Skeletal muscle satellite cell (primary cell): Measurements from ENCODE around the gene RNLS.

Experiments used
- H3K27me3 ChIP-seq: 2 replicates; pipeline ENCODE4 v1.7.0; 2013; ENCODE audit warnings: low read length; ENCODE audit not compliant: control insufficient read depth, insufficient read depth
- H3K36me3 ChIP-seq: 2 replicates; pipeline ENCODE4 v1.7.0; 2013; ENCODE audit warnings: mild to moderate bottlenecking, control low read depth, low read length; ENCODE audit not compliant: insufficient read depth
- H3K4me1 ChIP-seq: 2 replicates; pipeline ENCODE4 v1.7.0; 2013; ENCODE audit warnings: low read length; ENCODE audit not compliant: control insufficient read depth, insufficient read depth
- H3K4me2 ChIP-seq: 2 replicates; pipeline ENCODE4 v1.7.0; 2013; ENCODE audit warnings: mild to moderate bottlenecking, low read length
- H3K4me3 ChIP-seq: 2 replicates; pipeline ENCODE4 v1.7.0; 2013; ENCODE audit warnings: low read length
- H3K9ac ChIP-seq: 2 replicates; pipeline ENCODE4 v1.7.0; 2013; ENCODE audit warnings: mild to moderate bottlenecking, low read depth, low read length, moderate library complexity
- H3K9me3 ChIP-seq: replicated peaks from 2 replicates; pipeline ENCODE4 v1.7.0; 2013; ENCODE audit warnings: mild to moderate bottlenecking, control low read depth, low read length

The RNLS gene

DNA sequence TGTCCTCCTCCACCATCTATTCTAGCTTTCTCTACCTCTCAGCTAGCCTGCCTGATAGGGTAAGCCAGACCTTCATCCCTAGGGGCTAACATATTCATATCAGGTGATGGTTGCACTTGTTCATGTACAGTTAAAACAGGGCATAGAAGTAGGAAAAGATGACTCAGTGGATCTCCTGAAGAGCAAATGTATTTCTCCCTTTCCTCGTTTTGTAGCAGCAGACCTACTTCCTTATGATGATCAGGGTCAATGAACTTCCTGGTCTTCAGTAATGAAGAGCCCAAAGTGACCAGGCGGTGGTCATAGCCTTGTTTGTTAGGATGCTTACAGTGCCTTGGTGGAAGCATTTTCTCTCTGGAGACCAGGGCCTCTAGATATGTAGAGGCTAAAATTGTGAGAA is 9.8 kb upstream of the RNLS start:
- H3K9ac ChIP-seq = no peak overlapping the region
- H3K4me2 ChIP-seq = no peak overlapping the region
- H3K9me3 ChIP-seq = no peaks in the 10 kb centered on the region
- H3K4me1 ChIP-seq = no peaks in the 10 kb centered on the region
- H3K4me3 ChIP-seq = no peak overlapping the region
- H3K36me3 ChIP-seq = no peaks in the 10 kb centered on the region
- no peaks in the 10 kb centered on the region for H3K27me3 ChIP-seq

DNA sequence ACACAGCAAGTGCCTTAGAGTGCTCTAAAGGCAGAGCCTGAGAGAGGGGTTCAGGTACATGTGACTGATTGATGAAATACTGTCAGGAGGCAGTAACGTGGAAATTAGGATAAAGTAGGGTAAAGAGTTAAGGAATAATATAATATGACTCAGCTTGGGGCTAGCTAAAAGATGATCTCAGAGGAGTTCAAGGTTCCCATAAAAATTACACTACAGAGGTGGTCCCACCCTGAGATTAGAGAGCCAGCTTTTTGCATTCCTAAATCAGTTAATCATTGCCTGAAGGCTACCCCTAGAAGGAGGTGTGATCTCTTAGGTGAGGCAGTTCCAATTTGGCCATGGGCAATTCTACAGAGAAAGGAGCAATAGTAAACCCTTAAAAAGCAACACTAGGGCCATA is 9.3 kb upstream of the RNLS start:
- no peak overlapping the region for H3K9ac ChIP-seq
- H3K9me3 ChIP-seq = no peaks in the 10 kb centered on the region
- no peaks in the 10 kb centered on the region for H3K36me3 ChIP-seq
- no peak overlapping the region for H3K4me3 ChIP-seq
- no peak overlapping the region for H3K4me2 ChIP-seq
- no peaks in the 10 kb centered on the region for H3K4me1 ChIP-seq
- H3K27me3 ChIP-seq = no peaks in the 10 kb centered on the region

DNA sequence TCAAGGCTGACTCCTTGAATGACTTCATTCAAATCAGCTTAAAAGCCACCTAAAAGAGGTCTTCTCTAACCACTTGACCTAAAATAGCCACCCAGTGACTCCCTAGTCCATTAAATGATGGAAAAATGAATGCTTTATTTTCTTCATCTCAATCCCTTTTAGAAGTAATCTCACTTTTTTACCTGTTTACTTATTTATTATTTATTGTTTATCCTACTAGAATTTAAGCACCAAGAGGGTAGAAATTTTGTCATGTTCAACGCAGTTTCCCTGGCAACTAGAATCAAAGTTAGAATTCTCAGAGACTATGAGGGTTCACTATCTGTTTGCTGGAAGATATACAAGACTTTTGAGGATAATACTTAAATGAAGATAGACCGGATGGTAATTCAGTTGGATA is 3.3 kb upstream of the RNLS start, which contains the start of gene LIPJ:
LIPJ (plus strand) TSS at position 301 of the 400 bp plus-strand sequence. CDS start 3,926 bp downstream, outside the sequence.
- Histone ChIP-seq H3K4me2 (no peak within 1 kb of the TSS), H3K4me3 (no peak within 1 kb of the TSS), H3K27me3 (no peaks in the 10 kb centered on the region), H3K9me3 (no peaks in the 10 kb centered on the region), H3K4me1 (peaks cover 3% of the 10 kb centered on the region), H3K9ac (no peak within 1 kb of the TSS), H3K36me3 (no peaks in the 10 kb centered on the region)

DNA sequence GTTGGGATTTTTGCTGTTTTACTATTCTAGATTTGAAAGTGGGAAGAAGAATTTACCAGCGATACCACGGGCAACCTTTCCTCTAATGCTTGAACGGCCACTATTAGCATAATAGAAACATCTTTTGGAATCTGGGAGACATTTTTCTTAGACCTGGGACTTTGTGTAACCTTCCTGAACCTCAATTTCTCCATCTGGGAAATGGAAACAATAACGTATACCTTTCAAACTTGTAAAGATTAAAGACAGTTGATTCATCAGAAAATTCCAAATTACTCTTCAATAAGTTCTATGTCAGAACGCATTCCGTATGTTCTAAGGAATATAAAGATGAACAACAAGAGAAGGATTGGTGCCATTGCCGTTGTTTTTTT is 453 bp upstream of the RNLS start:
- H3K4me1 ChIP-seq = peaks cover 3% of the 10 kb centered on the region
- H3K36me3 ChIP-seq = no peaks in the 10 kb centered on the region
- H3K4me3 ChIP-seq = peak overlapping the region; percentile 76
- H3K4me2 ChIP-seq = peak overlapping the region; percentile 94
- no peaks in the 10 kb centered on the region for H3K27me3 ChIP-seq
- H3K9ac ChIP-seq = peak overlapping the region; percentile 83
- no peaks in the 10 kb centered on the region for H3K9me3 ChIP-seq

DNA sequence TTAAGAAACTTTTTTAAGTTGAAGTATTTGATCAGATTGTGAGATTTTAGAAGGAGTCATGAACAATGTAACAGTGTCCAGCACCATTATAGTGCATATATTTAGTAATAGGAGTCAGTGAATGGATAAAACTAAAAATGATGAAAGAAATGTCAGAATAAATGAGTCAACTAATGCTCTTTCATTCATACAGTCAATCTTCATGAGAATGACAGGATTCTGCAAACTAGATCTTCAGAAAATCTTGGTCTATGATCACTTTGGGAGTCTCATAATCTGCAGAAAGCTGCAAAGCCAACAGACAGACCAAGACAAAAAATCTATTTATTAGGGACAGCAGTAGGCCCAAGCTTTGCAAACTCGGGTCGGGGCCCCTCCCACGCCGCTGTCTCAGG is 710 bp downstream of the RNLS start:
- no peaks in the 10 kb centered on the region for H3K36me3 ChIP-seq
- H3K4me3 ChIP-seq = peak overlapping the region; percentile 76
- peaks cover 3% of the 10 kb centered on the region for H3K4me1 ChIP-seq
- H3K9me3 ChIP-seq = no peaks in the 10 kb centered on the region
- peak overlapping the region; percentile 83 for H3K9ac ChIP-seq
- H3K4me2 ChIP-seq = peak overlapping the region; percentile 94
- H3K27me3 ChIP-seq = no peaks in the 10 kb centered on the region

DNA sequence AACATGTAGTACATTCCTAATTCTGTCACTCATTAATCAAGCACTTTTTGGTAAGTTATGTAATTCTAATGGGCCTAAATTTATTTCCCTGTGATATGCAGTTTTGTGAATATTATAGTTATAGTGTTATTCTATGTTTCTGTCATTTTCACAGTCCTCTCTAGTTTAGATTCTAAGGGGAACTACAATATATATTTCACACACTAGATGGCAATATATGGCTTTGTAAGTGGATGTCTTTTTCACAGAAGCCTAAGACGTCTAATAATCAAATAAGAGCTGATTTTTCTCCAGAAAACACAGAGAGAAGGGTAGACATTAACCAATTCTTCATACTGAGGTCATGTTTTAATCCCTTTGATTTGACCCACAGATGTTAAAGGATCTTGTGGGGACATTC is 18.0 kb downstream of the RNLS start:
- Histone ChIP-seq H3K27me3 (no peaks in the 10 kb centered on the region), H3K9me3 (no peaks in the 10 kb centered on the region), H3K4me3 (no peak overlapping the region), H3K9ac (no peak overlapping the region), H3K36me3 (no peaks in the 10 kb centered on the region), H3K4me2 (no peak overlapping the region), H3K4me1 (no peaks in the 10 kb centered on the region)

DNA sequence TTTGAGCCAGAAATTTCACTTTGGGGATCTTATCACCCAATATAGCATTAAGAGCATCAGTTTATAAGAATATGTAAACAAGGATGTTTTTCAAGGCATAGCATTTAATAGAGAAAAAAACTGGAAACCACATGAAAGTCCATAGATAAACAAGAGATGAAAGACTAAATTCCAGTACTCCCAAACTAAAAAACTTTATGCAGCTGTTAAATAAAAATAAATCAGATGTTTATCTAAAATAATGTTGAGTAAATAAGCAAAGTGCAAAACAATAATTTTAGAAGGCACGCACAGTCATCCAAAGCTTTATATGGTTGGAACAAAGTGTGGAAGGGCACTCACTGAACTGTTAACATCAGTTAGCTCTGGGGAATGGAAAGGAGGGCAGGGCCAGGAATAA is 21.0 kb downstream of the RNLS start:
- no peaks in the 10 kb centered on the region for H3K9me3 ChIP-seq
- H3K4me2 ChIP-seq = no peak overlapping the region
- H3K4me1 ChIP-seq = peaks cover 11% of the 10 kb centered on the region
- no peak overlapping the region for H3K4me3 ChIP-seq
- H3K36me3 ChIP-seq = no peaks in the 10 kb centered on the region
- H3K27me3 ChIP-seq = no peaks in the 10 kb centered on the region
- H3K9ac ChIP-seq = no peak overlapping the region

DNA sequence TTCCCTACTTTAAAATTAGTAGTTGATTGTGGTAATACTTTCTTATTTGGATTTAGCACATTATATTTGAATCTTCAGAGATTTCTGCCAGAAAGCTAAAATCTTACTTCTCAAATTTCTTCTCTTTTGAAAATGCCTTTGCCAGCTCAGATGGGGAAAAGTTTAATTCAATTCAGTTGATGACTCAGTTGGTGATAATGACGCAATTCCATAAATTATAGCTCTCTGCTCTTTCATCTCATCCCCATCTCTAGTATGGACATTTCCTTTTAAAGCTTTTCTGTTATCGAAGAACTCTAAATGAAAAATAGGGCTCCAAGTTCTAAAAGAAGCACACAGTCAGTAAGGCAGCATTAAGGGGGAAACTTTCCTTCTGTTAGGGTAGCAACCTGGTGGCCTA is 25.5 kb downstream of the RNLS start:
- no peaks in the 10 kb centered on the region for H3K9me3 ChIP-seq
- H3K27me3 ChIP-seq = no peaks in the 10 kb centered on the region
- H3K4me3 ChIP-seq = no peak overlapping the region

DNA sequence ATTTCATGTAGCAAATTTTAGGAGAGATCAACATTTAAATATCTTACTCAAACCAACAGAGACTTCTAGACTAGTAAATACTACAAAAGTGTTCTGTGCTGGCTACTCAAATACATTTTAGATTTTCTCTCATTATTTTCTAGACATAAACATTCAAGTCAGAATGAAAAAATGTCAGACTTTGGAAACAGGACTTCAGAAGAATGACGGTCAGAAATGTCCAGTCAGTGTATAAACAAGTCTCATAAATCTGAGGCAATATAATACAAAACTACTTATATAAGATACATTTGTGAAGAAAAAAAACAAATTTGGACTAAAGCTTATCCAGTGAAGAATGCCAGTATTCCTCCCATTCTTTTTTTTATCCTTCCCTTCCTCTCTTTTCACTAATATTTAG is 25.9 kb downstream of the RNLS start:
- H3K4me2 ChIP-seq = peak overlapping the region; percentile 15
- H3K27me3 ChIP-seq = no peaks in the 10 kb centered on the region
- no peaks in the 10 kb centered on the region for H3K9me3 ChIP-seq
- H3K4me1 ChIP-seq = peaks cover 11% of the 10 kb centered on the region
- no peaks in the 10 kb centered on the region for H3K36me3 ChIP-seq
- H3K4me3 ChIP-seq = no peak overlapping the region
- peak overlapping the region; percentile 8 for H3K9ac ChIP-seq

More for the DNA sequence above, 25.5 kb downstream of the RNLS start:
- peak overlapping the region; percentile 8 for H3K9ac ChIP-seq
- peaks cover 11% of the 10 kb centered on the region for H3K4me1 ChIP-seq
- no peaks in the 10 kb centered on the region for H3K36me3 ChIP-seq
- H3K4me2 ChIP-seq = peak overlapping the region; percentile 15

DNA sequence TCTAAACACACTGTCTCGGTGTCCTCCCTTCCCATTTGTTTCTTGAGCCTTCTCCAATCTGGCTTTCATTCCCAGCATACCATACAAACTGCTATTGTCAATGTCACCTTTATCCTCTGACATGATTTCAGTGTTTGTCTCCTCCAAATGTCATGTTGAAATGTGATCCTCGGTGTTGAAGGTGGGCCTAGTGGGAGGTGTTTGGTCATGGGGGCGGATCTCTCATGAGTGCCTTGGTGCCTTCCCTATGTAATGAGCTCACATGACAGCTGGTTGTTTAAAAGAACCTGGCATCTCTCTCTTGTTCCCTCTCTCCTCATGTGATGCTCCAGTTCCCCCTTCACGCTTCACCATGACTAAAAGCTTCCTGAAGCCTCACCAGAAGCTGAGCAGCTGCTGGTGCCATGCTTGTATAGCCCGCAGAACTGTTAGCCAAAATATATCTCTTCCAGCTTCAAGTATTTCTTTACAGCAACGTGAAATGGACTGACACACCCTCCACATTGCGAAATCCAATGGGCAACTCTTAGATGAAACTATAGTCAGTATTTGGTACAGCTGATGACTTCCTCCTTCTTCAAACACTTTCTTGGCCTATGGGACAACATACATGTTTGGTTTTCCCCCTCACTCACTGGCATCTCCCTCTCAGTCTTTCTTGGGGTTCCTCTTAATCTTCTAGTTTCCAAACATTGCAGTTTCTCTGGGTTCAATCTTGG is 27.8 kb downstream of the RNLS start:
- H3K4me1 ChIP-seq = peaks cover 11% of the 10 kb centered on the region
- no peak overlapping the region for H3K9ac ChIP-seq
- no peaks in the 10 kb centered on the region for H3K9me3 ChIP-seq
- H3K27me3 ChIP-seq = no peaks in the 10 kb centered on the region
- no peak overlapping the region for H3K4me3 ChIP-seq
- no peaks in the 10 kb centered on the region for H3K36me3 ChIP-seq
- no peak overlapping the region for H3K4me2 ChIP-seq

DNA sequence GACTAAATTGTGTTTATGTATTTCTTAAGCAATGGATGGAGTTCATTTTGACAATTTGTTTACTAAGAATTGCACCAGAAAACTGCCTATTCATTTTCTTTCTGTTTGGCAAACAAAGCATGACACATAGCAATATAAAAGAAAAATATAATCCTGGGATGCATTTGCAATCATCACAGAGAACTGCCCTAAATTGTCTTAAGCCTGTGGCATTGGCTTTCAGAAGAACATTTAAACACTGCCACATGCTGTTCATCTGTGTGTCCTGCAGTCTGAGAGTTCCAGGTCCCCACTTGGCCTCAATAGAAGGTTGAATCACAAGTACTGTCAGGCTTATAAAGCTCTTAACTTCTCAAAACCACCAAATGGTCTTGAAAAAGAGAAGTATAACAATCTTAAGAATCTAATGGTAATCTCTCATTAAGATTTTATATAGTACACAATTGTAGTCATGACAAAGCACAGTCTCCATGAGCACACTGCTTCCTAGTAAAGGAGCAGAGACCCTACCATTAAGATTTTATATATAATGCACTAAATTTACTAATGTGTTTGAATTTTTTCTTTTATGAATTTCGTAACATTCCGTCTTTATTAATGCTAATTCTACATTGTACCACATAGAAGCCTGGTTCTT is 29.9 kb downstream of the RNLS start:
- Histone ChIP-seq H3K4me1 (peaks cover 9% of the 10 kb centered on the region), H3K9ac (no peak overlapping the region), H3K4me3 (no peak overlapping the region), H3K27me3 (no peaks in the 10 kb centered on the region), H3K36me3 (no peaks in the 10 kb centered on the region), H3K9me3 (no peaks in the 10 kb centered on the region), H3K4me2 (no peak overlapping the region)

DNA sequence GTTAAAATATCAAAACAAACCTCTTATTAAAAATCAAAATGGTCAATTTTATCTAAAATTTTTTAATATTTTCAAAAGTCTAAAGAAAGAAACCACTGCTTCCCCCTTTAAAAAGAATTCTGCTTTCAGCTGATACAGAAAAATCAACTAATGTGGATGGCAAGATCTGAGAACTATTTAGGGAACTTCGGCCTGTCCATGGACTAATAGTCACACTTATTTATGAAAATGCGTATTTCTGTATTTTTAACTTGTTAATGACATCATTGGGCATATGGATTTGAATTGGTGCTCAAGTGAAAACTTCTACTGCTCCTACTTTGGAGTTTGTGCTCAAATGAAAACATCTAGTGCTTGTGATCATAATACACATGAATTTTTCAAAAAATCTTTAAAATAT is 31.9 kb downstream of the RNLS start:
- Histone ChIP-seq H3K4me1 (no peaks in the 10 kb centered on the region), H3K36me3 (no peaks in the 10 kb centered on the region), H3K4me2 (no peak overlapping the region), H3K27me3 (no peaks in the 10 kb centered on the region), H3K9ac (no peak overlapping the region), H3K4me3 (no peak overlapping the region), H3K9me3 (no peaks in the 10 kb centered on the region)
